Stimulated activated naive CD8-positive, alpha-beta T cell treated with anti-CD3 and anti-CD28 coated beads, Interleukin-15, amount 100 ng/mL, for 72 hours (primary cell): ENCODE data around the gene CCDC178.

ENCODE experiments used
- ATAC-seq: fragments of 150-1000 bp; cut with Tn5 transposase; 2 replicates; pipeline ENCODE4 v1.10.0; 2021; ENCODE audit warnings: mild to moderate bottlenecking, moderate library complexity
- DNase-seq, 2 donors: peaks; one replicate each; pipeline ENCODE4 v3.0.0; 2021 to 2022
- H3K27ac Mint-ChIP-seq, 2 donors: one replicate each; pipeline ENCODE4 v1.8.0; 2022; ENCODE audit warnings: mild to moderate bottlenecking in 2 of 2, mixed read lengths in 2 of 2, moderate library complexity in 2 of 2
- H3K27me3 Mint-ChIP-seq: one replicate; pipeline ENCODE4 v1.8.0; 2022; ENCODE audit warnings: mixed read lengths
- H3K4me1 Mint-ChIP-seq: one replicate; pipeline ENCODE4 v1.8.0; 2022; ENCODE audit warnings: mild to moderate bottlenecking, mixed read lengths
- H3K4me3 Mint-ChIP-seq, 2 donors: one replicate each; pipeline ENCODE4 v1.8.0; 2022; ENCODE audit warnings: mild to moderate bottlenecking in 2 of 2, mixed read lengths in 2 of 2, moderate library complexity in 1 of 2
- H3K9me3 Mint-ChIP-seq, 2 donors: one replicate each; pipeline ENCODE4 v1.8.0; 2022; ENCODE audit warnings: mixed read lengths in 2 of 2

CCDC178 gene

GRCh38 chr18:33062834-33063364 lies 377.6 kb downstream of the CCDC178 start:
- DNase-seq (no peak), ATAC-seq (no peak)
- no peaks in the 10 kb centered on the region for H3K27me3 Mint-ChIP-seq
- no peak overlapping the region for H3K27ac Mint-ChIP-seq
- no peaks in the 10 kb centered on the region for H3K4me1 Mint-ChIP-seq
- H3K9me3 Mint-ChIP-seq = peaks cover 24 to 35% of the 10 kb centered on the region in 2 donors
- H3K4me3 Mint-ChIP-seq = no peak overlapping the region

- Mint-ChIP-seq H3K27ac (no peak overlapping the region), H3K4me1 (no peaks in the 10 kb centered on the region), H3K27me3 (no peaks in the 10 kb centered on the region), H3K9me3 (peaks cover 0 to 1% of the 10 kb centered on the region in 2 donors), H3K4me3 (no peak overlapping the region)
- no peak for DNase-seq
- ATAC-seq = no peak
Observed at GRCh38 chr18:33052886-33053285, 387.6 kb downstream of the CCDC178 start.

GRCh38 chr18:33051407-33051806 lies 389.1 kb downstream of the CCDC178 start:
- H3K27me3 Mint-ChIP-seq = no peaks in the 10 kb centered on the region
- H3K27ac Mint-ChIP-seq = no peak overlapping the region
- ATAC-seq (no peak), DNase-seq (no peak)
- H3K4me3 Mint-ChIP-seq = no peak overlapping the region
- no peaks in the 10 kb centered on the region for H3K4me1 Mint-ChIP-seq
- no peaks in the 10 kb centered on the region for H3K9me3 Mint-ChIP-seq

GRCh38 chr18:33040213-33040612 lies 400.3 kb downstream of the CCDC178 start:
- ATAC-seq (no peak), DNase-seq (no peak)
- Mint-ChIP-seq H3K9me3 (peaks cover 7 to 8% of the 10 kb centered on the region in 2 donors), H3K4me3 (no peak overlapping the region), H3K27me3 (no peaks in the 10 kb centered on the region), H3K4me1 (no peaks in the 10 kb centered on the region), H3K27ac (no peak overlapping the region)

- DNase-seq (no peak), ATAC-seq (no peak)
- H3K9me3 Mint-ChIP-seq = peaks cover 8 to 10% of the 10 kb centered on the region in 2 donors
- H3K4me1 Mint-ChIP-seq = no peaks in the 10 kb centered on the region
- H3K4me3 Mint-ChIP-seq = no peak overlapping the region
- no peaks in the 10 kb centered on the region for H3K27me3 Mint-ChIP-seq
- no peak overlapping the region for H3K27ac Mint-ChIP-seq
Observed at GRCh38 chr18:33034945-33035344, 405.6 kb downstream of the CCDC178 start.

GRCh38 chr18:33034212-33034611 lies 406.3 kb downstream of the CCDC178 start:
- no peaks in the 10 kb centered on the region for H3K4me1 Mint-ChIP-seq
- H3K27ac Mint-ChIP-seq = no peak overlapping the region
- no peak overlapping the region for H3K4me3 Mint-ChIP-seq
- no peaks in the 10 kb centered on the region for H3K27me3 Mint-ChIP-seq
- peaks cover 11 to 15% of the 10 kb centered on the region in 2 donors for H3K9me3 Mint-ChIP-seq
- no peak for DNase-seq
- no peak for ATAC-seq

- no peak for ATAC-seq
- H3K27me3 Mint-ChIP-seq = no peaks in the 10 kb centered on the region
- H3K4me3 Mint-ChIP-seq = no peak overlapping the region
- no peak for DNase-seq
- H3K27ac Mint-ChIP-seq = no peak overlapping the region
- peaks cover 0 to 4% of the 10 kb centered on the region in 2 donors for H3K9me3 Mint-ChIP-seq
- no peaks in the 10 kb centered on the region for H3K4me1 Mint-ChIP-seq
Observed at GRCh38 chr18:33022370-33022769, 418.2 kb downstream of the CCDC178 start.

GRCh38 chr18:33020877-33021276 lies 419.6 kb downstream of the CCDC178 start:
- no peak for DNase-seq
- Mint-ChIP-seq H3K27me3 (no peaks in the 10 kb centered on the region), H3K9me3 (peaks cover 0 to 4% of the 10 kb centered on the region in 2 donors), H3K27ac (no peak overlapping the region), H3K4me1 (no peaks in the 10 kb centered on the region), H3K4me3 (no peak overlapping the region)
- ATAC-seq = no peak

- Mint-ChIP-seq H3K9me3 (peaks cover 0 to 9% of the 10 kb centered on the region in 2 donors), H3K27ac (peak overlapping the region in 1 of 2 donors; percentile 31), H3K4me3 (no peak overlapping the region), H3K4me1 (no peaks in the 10 kb centered on the region), H3K27me3 (no peaks in the 10 kb centered on the region)
- DNase-seq (no peak), ATAC-seq (no peak)
Observed at GRCh38 chr18:33014060-33014796, 426.3 kb downstream of the CCDC178 start.

- DNase-seq = no peak
- H3K9me3 Mint-ChIP-seq = peaks cover 0 to 10% of the 10 kb centered on the region in 2 donors
- no peak for ATAC-seq
- no peaks in the 10 kb centered on the region for H3K27me3 Mint-ChIP-seq
- H3K4me3 Mint-ChIP-seq = no peak overlapping the region
- no peak overlapping the region for H3K27ac Mint-ChIP-seq
- H3K4me1 Mint-ChIP-seq = no peaks in the 10 kb centered on the region
Observed at GRCh38 chr18:33010149-33010548, 430.4 kb downstream of the CCDC178 start.

GRCh38 chr18:32998921-32999320 lies 441.6 kb downstream of the CCDC178 start:
- H3K27ac Mint-ChIP-seq = no peak overlapping the region
- peaks cover 8 to 12% of the 10 kb centered on the region in 2 donors for H3K9me3 Mint-ChIP-seq
- no peak overlapping the region for H3K4me3 Mint-ChIP-seq
- ATAC-seq = no peak
- no peaks in the 10 kb centered on the region for H3K27me3 Mint-ChIP-seq
- H3K4me1 Mint-ChIP-seq = no peaks in the 10 kb centered on the region
- no peak for DNase-seq

- Mint-ChIP-seq H3K27ac (no peak overlapping the region), H3K9me3 (peaks cover 8 to 11% of the 10 kb centered on the region in 2 donors), H3K4me1 (no peaks in the 10 kb centered on the region), H3K4me3 (no peak overlapping the region), H3K27me3 (no peaks in the 10 kb centered on the region)
- no peak for DNase-seq
- ATAC-seq = no peak
Observed at GRCh38 chr18:32998285-32998684, 442.2 kb downstream of the CCDC178 start.

- H3K4me1 Mint-ChIP-seq = no peaks in the 10 kb centered on the region
- H3K9me3 Mint-ChIP-seq = no peaks in the 10 kb centered on the region
- ATAC-seq (no peak), DNase-seq (no peak)
- no peaks in the 10 kb centered on the region for H3K27me3 Mint-ChIP-seq
- no peak overlapping the region for H3K4me3 Mint-ChIP-seq
- no peak overlapping the region for H3K27ac Mint-ChIP-seq
Observed at GRCh38 chr18:32983721-32984120, 456.8 kb downstream of the CCDC178 start.

GRCh38 chr18:32980896-32981295 lies 459.6 kb downstream of the CCDC178 start:
- H3K27ac Mint-ChIP-seq = no peak overlapping the region
- H3K4me3 Mint-ChIP-seq = no peak overlapping the region
- no peaks in the 10 kb centered on the region for H3K4me1 Mint-ChIP-seq
- H3K27me3 Mint-ChIP-seq = no peaks in the 10 kb centered on the region
- no peak for DNase-seq
- no peaks in the 10 kb centered on the region for H3K9me3 Mint-ChIP-seq
- ATAC-seq = no peak

- H3K4me1 Mint-ChIP-seq = no peaks in the 10 kb centered on the region
- ATAC-seq (no peak), DNase-seq (no peak)
- no peak overlapping the region for H3K4me3 Mint-ChIP-seq
- H3K9me3 Mint-ChIP-seq = no peaks in the 10 kb centered on the region
- H3K27me3 Mint-ChIP-seq = no peaks in the 10 kb centered on the region
- no peak overlapping the region for H3K27ac Mint-ChIP-seq
Observed at GRCh38 chr18:32975501-32975900, 465.0 kb downstream of the CCDC178 start.

- Mint-ChIP-seq H3K4me3 (no peak overlapping the region), H3K27me3 (no peaks in the 10 kb centered on the region), H3K27ac (no peak overlapping the region), H3K9me3 (no peaks in the 10 kb centered on the region), H3K4me1 (no peaks in the 10 kb centered on the region)
- ATAC-seq (no peak), DNase-seq (no peak)
Observed at GRCh38 chr18:32975163-32975436, 465.4 kb downstream of the CCDC178 start.
